OCI-LY3 (cell line): ENCODE data around the gene USP2.
A peak's percentile ranks its signal among the peaks of the same experiment; 100 is the strongest.

Experiments
- H2AFZ ChIP-seq: fragments of 200-600, 300-600 bp; shearing (Covaris generic); 2 replicates; pipeline ENCODE4 v1.6.0; 2014; ENCODE audit warnings: antibody characterized with exemption, low read depth, low read length
- H3K27ac ChIP-seq: fragments of 200-600, 300-600 bp; sonication (generic); 2 replicates; pipeline ENCODE4 v1.5.1; 2014; ENCODE audit warnings: mild to moderate bottlenecking, low read length, moderate library complexity, mixed read lengths
- H3K27me3 ChIP-seq: fragments of 200-600, 300-600 bp; sonication (generic); 2 replicates; pipeline ENCODE4 v1.6.1; 2014; ENCODE audit warnings: low read depth, low read length, mixed read lengths
- H3K36me3 ChIP-seq: fragments of 200-600, 300-600 bp; sonication (generic); replicated peaks from 2 replicates; pipeline ENCODE3; 2014; ENCODE audit warnings: low read depth, low read length, mixed read lengths
- H3K4me1 ChIP-seq: fragments of 300-600, 200-600 bp; sonication (generic); 2 replicates; pipeline ENCODE4 v1.6.1; 2014; ENCODE audit warnings: low read length, mixed read lengths
- H3K4me2 ChIP-seq: fragments of 200-600, 300-600 bp; sonication (generic); 2 replicates; pipeline ENCODE4 v1.6.1; 2014; ENCODE audit warnings: low read length, mixed read lengths
- H3K4me3 ChIP-seq: fragments of 300-600, 200-600 bp; sonication (generic); 2 replicates; pipeline ENCODE4 v1.5.1; 2014; ENCODE audit warnings: antibody characterized with exemption, mild to moderate bottlenecking, low read length, moderate library complexity
- H3K79me2 ChIP-seq: fragments of 300-600, 200-600 bp; shearing (Covaris generic); 2 replicates; pipeline ENCODE4 v1.6.1; 2014; ENCODE audit warnings: mild to moderate bottlenecking, low read length, mixed read lengths
- H3K9ac ChIP-seq: fragments of 300-600, 200-600 bp; shearing (Covaris generic); 2 replicates; pipeline ENCODE4 v1.6.0; 2014; ENCODE audit warnings: mild to moderate bottlenecking, low read length, moderate library complexity
- H3K9me3 ChIP-seq: fragments of 200-600, 300-600 bp; shearing (Covaris generic); 2 replicates; pipeline ENCODE4 v1.6.1; 2014; ENCODE audit warnings: low read length, mixed read lengths; ENCODE audit not compliant: insufficient read depth
- H4K20me1 ChIP-seq: fragments of 200-600, 300-600 bp; sonication (generic); 2 replicates; pipeline ENCODE4 v1.6.1; 2016; ENCODE audit warnings: low read length, mixed read lengths; ENCODE audit not compliant: insufficient read depth
- CTCF ChIP-seq: fragments of 200-600, 300-600 bp; sonication (generic); IDR thresholded peaks from 2 replicates; pipeline ENCODE4 v1.5.1; 2014; ENCODE audit warnings: antibody characterized with exemption, low read length, low read depth
- EZH2phosphoT487 ChIP-seq: fragments of 200-600 bp; shearing (Covaris generic); IDR thresholded peaks from 2 replicates; pipeline ENCODE4 v1.6.1; 2018; ENCODE audit warnings: antibody characterized with exemption, mixed run types, low read depth

The USP2 gene

GRCh38 chr11:119381181-119381988 is at the start of gene USP2:
Gene USP2, minus strand, starts transcription at chr11:119381690. Its CDS starts 8,210 bp downstream, at chr11:119373480.
- peak within 1 kb of the TSS; percentile 82 for H3K4me3 ChIP-seq

GRCh38 chr11:119427279-119427678 is 45.8 kb upstream of the USP2 start:
- Histone ChIP-seq H3K4me2 (no peak overlapping the region), H3K9me3 (0 out of 2 replicates have a peak, but pooled peaks cover 4% of the 10 kb centered on the region), H4K20me1 (no peaks in the 10 kb centered on the region), H3K36me3 (no peaks in the 10 kb centered on the region), H2AFZ (no peak overlapping the region), H3K9ac (no peak overlapping the region), H3K27me3 (peaks cover 7% of the 10 kb centered on the region; the same call in 1 of the 2 replicates), H3K4me3 (no peak overlapping the region), H3K27ac (no peak overlapping the region), H3K79me2 (no peaks in the 10 kb centered on the region), H3K4me1 (no peaks in the 10 kb centered on the region)
- TF ChIP-seq EZH2phosphoT487 (no peak), CTCF (no peak)

More at GRCh38 chr11:119381181-119381988, at the start of gene USP2:
- Histone ChIP-seq H3K36me3 (no peaks in the 10 kb centered on the region), H3K27me3 (0 out of 2 replicates have a peak, but pooled peaks cover 6% of the 10 kb centered on the region), H3K79me2 (no peaks in the 10 kb centered on the region), H3K4me1 (peaks cover 10% of the 10 kb centered on the region; the same call in 1 of the 2 replicates), H3K27ac (no peak within 1 kb of the TSS), H4K20me1 (no peaks in the 10 kb centered on the region), H3K4me2 (peak within 1 kb of the TSS; percentile 88), H3K9ac (peak within 1 kb of the TSS; percentile 68), H3K9me3 (no peaks in the 10 kb centered on the region), H2AFZ (peak within 1 kb of the TSS; percentile 60)
- peak; percentile 76 for TF ChIP-seq CTCF
- TF ChIP-seq EZH2phosphoT487, result no peak

GRCh38 chr11:119426142-119426541 is 44.7 kb upstream of the USP2 start:
- Histone ChIP-seq H3K36me3 (no peaks in the 10 kb centered on the region), H3K4me1 (peaks cover 3% of the 10 kb centered on the region; the same call in 1 of the 2 replicates), H3K4me2 (no peak overlapping the region), H3K4me3 (no peak overlapping the region), H3K9ac (no peak overlapping the region), H3K27ac (no peak overlapping the region), H4K20me1 (no peaks in the 10 kb centered on the region), H3K79me2 (no peaks in the 10 kb centered on the region), H2AFZ (no peak overlapping the region), H3K27me3 (peaks cover 4% of the 10 kb centered on the region; the same call in 1 of the 2 replicates), H3K9me3 (0 out of 2 replicates have a peak, but pooled peaks cover 4% of the 10 kb centered on the region)
- TF ChIP-seq EZH2phosphoT487, result no peak
- no peak for TF ChIP-seq CTCF

GRCh38 chr11:119424775-119425174 is 43.3 kb upstream of the USP2 start:
- Histone ChIP-seq H3K4me1 (peaks cover 3% of the 10 kb centered on the region; the same call in 1 of the 2 replicates), H2AFZ (no peak overlapping the region), H3K36me3 (no peaks in the 10 kb centered on the region), H4K20me1 (no peaks in the 10 kb centered on the region), H3K27me3 (peaks cover 4% of the 10 kb centered on the region; the same call in 1 of the 2 replicates), H3K4me3 (no peak overlapping the region), H3K4me2 (no peak overlapping the region), H3K9ac (no peak overlapping the region), H3K9me3 (0 out of 2 replicates have a peak, but pooled peaks cover 4% of the 10 kb centered on the region), H3K79me2 (no peaks in the 10 kb centered on the region), H3K27ac (no peak overlapping the region)
- TF ChIP-seq EZH2phosphoT487 (no peak), CTCF (no peak)
